NCI-H1417 treated with DMSO at 0.1 percent for 48 hours (cell line): Measurements from ENCODE around the gene PLRG1.
A peak's percentile ranks its signal among the peaks of the same experiment; 100 is the strongest.
"Not testable (repeated sequence)": the region's sequence is repeated elsewhere in the genome, so short reads cannot be mapped to it uniquely, and the experiment has no call there.

Experiments used
- DNase-seq: peaks from one replicate; lab custom pipeline; 2025; lab: John Stamatoyannopoulos, UW

Gene PLRG1

DNA sequence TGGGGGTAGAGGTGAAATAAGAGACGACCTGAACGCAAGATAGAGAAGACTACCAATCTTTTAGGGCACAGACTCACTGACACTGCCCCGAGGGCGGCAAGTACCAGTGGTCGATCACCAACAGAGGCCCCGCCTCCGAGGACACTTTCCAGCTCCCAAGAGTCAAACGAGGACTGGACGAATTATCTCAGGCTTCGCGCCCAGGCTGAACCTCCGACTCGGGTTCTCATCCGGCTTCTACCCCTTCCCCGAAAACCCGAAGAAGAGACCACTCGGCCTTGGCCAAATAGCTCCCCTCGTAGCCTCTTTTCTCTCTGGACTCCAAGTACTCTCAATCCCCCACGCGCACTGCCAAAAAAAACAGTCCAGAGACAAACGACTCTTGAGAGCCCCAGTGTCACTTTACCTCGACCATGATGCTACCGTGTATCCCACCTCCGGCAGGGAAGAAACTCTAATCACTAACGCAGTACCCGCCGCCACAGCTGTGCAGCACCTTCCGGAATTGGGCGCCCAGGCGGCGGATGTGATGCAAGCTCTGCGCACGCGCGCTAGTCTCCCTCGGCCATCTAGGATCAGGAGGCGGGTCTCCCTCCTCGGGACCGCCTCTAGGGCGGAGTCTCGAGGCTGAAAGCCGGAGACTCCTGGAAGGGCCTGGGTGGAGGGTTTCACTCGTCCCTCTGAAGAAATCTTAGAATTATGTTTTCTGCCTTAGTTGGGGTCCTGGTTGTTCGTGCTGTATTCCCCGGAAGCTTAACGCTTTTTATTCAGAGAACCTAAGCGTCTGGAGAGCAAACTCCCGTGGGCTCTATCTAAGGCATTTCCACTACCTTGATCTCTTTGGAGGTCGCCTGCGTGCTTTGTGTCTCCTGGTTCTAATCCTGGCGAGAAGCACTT lies at the start of gene PLRG1:
Gene PLRG1 (minus strand): TSS at position 507 of the 897 bp plus-strand sequence. CDS start 92 bp downstream, at position 415.
- DNase-seq = peak; percentile 52

DNA sequence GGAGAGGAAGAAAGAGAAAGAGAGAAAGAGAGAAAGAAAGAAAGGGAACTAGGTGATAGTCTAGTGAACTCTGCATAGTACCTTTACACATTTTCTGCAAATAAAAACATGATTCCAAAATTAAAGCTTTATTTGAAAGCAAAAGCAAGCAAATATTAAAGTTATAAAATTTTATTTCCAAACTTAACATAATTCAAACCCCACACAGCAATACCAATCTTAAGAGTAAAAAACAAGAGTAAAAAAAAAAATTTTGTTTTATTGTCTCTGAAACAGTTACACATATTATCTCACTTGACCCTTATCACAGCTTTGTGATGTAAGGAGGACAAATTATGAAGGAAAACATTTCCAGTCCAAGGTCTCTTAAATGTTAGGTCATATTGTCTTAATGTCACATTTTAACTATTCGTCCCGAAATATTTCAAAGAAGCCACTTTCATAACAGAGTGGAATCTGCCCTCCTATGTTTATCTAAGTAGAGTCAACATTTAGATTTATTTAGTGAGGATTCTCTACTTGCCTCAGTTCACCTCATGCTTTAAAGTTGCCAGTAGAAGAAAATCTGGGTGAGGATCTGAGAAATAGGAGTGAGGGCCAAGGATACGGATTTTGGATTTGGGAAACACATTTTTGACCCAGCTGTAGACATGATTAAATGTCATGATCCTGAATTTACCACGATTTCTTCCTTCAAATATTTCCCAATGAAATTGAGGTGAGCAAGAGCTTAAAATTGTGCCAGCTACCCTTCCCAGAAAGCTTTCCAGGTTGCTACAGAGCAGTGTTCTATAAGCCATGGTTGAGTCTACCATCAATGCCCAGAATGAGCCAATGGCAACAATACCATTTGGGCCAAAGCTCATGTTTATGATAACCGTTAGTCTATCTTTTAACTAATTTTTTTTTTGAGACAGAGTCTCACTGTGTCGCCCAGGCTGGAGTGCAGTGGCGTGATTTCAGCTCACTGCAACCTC lies 47.9 kb upstream of the PLRG1 start:
- DNase-seq = no peak

DNA sequence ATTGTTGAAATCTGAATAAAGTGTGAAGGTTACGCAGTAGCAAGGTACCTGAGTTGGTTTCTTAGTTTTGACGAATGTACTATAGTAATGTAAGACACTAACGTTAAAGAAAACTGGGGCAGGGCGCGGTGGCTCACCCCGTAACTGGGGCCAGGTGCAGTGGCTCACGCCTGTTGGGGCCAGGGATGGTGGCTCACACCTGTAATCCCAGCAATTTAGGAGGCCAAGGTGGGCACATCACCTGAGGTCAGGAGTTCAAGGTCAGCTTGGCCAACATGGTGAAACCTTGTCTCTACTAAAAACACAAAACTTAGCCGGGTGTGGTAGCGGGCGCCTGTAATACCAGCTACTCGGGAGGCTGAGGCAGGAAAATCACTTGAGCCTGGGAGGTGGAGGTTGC lies 47.1 kb upstream of the PLRG1 start:
- not testable (repeated sequence) for DNase-seq

DNA sequence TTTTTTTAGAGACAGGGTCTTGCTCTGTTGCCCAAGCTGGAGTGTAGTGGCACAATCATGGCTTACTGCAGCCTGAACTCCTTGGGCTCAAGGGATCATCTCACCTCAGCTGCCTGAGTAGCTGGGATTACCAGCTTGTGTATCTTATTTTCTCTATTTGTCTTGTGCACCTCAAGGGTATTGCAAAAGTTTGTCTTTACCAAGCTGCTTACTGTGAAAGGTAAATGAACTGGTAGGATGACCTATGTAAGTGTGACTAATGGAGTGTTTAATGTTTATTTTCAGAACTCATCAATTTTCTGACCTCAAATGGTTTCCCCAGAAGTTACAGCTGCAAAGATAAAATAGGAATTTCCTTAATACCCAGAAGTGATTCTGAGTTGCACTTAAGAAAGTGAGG lies 45.6 kb upstream of the PLRG1 start:
- no peak for DNase-seq

DNA sequence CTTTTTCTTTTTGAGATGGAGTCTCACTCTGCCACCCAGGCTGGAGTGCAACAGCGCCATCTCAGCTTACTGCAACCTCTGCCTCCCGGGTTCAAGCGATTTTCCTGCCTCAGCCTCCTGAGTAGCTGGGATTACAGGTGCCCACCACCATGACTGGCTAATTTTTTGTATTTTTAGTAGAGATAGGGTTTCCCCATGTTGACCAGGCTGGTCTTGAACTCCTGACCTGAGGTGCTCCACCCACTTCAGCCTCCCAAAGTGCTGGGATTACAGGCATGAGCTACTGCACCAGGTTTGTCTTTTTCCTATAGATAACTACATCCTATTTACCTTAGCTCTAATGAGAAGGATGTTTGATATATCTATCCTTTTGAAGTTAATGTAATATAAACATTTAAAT lies 44.1 kb upstream of the PLRG1 start:
- DNase-seq = not testable (repeated sequence)

DNA sequence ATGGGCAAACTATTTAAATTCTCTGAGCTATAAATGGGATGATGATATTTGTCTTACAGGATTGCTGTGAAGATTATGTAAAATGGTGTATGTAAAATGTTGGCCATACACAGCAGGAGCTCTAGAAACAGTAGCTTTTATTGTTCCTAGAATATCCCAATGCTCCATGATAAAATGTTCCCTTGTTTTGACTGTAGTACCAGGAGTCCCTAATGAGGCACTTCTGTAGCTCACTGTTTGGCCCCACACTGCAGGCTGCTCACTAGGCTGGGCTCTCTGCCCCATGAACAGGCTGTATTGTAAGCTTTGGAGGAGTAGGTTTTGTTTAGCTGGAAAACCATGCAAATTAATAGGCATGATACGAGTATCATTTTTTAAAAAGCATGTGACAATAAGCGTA lies 43.7 kb upstream of the PLRG1 start:
- no peak for DNase-seq

DNA sequence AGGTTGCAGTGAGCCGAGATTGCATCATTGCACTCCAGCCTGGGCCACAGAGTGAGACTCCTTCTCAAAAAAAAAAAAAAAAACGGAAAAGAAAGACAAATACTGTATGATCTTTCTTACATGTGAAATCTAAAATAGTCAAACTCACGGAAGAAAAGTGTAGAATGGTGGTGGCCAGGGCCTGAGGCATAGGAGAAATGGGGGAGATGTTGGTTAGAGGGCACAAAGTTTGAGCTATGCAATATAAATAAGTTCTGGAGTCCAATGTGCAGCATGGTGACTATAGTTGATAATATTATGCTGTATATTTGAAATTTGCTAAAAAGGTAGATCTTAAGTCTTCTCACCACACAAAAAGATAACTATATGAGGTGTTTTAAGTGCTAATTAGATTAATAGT lies 41.7 kb upstream of the PLRG1 start:
- no peak for DNase-seq

DNA sequence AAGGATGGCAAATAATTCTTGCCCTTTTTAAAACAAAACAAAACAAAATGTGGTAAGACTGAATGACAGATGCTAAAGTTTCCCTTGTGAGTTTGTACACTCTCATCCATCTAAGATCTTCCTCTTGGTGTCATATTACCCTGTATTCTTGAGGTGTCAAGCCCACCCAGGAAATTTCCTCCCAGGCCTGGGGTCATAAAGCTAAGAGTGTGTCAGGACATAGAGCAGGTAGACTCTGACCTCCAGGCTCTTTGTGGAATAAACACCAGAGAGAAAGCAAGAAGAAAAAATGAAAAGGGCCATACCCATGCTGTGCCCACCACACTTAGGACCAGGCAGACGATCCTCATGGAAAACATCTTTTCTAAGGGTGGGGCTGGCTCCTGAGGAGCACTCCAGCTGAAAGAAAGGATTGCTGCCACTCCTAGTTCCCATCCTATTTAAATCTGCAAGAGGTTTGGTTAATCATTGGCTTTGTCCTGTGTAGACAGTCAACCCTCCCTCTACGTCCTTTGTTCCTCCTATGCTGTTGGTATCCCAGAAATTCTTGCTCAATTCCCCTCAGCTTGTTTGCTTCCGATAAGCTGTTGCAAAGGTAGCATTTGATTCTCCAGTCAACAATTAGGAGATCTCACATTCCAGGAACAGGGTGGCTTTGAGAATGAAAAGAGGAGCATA lies 40.3 kb upstream of the PLRG1 start, which contains the start of gene FGA:
Gene FGA (minus strand): TSS at position 414 of the 678 bp plus-strand sequence. CDS start 55 bp downstream, at position 359.
- DNase-seq = no peak

DNA sequence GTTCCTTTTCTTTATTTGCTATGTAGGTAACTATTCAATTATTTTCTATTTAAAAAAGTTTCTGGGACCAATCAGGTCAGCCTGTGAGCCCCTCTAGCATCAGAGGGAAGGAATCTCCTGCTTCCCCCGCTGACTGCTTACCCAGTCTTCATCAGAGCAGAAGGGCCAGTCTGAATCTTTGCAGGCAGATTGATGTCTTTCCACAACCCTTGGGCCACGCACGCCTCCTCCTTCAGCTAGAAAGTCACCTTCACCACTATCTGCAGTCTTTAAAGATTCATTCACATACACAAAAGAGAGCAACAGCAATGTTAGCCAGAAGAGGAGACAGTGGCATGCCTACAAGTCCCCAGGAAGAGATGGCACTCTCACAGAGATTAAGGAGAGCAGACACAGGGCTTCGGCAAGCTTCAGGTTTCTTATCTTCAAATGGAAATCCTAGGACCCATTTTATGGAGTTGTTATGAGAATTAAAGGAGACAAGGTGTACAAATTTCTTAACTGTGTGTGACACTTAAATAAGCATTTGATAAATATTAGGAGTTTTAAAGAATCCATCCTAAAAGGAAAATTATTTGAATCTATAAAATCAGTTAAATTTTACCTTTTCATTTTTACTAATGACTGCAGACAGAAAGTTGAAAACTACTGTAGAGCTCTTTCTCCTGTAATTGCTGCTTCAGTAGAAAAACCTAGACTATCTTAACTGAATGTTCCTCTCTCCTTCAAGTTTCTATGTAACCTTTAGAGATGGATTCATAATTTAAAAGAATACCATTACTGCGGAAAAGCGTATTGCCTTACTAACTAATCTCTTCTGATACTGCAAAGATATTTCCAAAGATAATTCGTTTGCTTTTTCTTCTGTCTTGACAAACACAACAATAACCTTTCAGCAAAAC lies 39.3 kb upstream of the PLRG1 start:
- no peak for DNase-seq

DNA sequence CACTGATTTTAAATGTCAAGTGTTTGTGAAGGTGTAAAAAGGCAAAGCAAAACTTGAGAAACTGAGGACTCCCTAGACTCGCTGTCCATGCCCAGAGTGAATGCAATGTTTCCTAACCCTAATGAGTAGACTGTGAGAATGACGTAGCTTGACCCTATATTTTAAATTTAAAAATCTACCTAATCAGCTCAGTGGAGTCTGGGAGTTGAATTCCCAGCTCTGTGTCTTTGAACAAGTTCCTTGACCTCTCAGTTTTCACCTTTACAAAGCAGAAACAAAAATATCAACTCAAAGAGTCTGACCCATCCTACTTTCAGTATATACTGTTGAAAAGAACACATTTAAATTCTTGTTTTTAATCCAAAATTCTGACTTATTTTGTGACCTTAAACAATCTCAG lies 38.0 kb upstream of the PLRG1 start:
- no peak for DNase-seq

DNA sequence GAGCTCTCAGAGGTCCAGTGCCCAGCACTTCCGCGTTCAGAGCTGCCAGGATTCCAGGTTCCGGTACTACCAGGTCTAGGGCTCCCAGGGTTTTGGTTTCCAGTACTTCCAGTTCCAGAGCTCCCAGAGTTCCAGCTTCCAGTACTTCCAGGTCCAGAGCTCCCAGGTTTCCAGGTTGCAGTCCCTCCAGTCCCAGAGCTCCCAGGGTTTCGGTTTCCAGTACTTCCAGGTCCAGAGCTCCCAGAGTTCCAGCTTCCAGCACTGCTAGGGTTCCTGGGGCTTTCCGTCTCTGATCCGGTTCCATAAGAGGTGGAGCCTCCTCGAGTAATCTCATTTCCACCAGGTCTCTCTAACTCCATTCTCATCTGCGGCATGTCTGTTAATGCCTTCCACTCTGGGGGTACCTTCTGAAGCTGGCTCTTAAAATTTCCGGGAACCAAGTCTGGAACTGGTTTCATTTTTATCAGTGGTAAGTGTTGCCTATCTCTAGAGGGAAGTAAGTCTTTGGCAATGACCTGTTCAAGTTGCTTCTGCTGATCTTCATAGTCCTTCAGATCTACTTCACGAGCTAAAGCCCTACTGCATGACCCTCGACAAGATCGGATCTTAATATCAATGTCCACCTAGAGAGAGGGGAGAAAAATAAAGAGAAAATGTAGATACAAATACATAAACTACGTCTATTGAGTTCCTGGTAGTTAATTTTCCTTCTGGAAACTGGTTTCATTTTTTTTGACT lies 36.3 kb upstream of the PLRG1 start:
- DNase-seq = no peak

DNA sequence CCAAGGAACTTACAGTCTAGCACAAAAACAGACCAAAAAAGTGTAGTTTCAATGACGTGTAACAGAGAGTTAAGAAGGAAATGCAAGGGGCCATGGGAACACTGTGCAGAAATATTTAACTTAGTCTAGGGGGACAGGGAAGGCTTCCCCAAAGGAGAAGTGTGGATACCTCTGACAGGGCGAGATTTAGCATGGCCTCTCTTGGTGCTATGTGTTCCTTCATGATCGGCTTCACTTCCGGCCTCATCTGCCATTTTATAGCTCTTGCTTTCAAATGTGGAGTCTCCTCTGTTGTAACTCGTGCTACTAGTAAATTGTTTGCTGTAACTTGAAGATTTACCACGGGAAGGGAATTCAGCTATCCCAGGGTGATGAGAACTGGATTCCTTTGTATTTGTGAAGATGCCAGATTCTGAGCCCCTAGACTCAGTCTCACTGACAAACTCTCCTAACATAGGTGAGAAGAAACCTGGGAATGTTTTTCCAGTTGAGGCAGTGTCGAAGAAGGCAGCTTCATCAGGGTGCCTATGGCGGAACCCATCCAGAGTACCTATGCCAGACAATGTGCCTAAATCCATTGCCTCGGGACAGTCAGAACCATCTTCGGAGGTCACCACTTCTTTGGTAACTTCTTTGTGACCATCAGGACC lies 35.3 kb upstream of the PLRG1 start:
- DNase-seq = no peak

DNA sequence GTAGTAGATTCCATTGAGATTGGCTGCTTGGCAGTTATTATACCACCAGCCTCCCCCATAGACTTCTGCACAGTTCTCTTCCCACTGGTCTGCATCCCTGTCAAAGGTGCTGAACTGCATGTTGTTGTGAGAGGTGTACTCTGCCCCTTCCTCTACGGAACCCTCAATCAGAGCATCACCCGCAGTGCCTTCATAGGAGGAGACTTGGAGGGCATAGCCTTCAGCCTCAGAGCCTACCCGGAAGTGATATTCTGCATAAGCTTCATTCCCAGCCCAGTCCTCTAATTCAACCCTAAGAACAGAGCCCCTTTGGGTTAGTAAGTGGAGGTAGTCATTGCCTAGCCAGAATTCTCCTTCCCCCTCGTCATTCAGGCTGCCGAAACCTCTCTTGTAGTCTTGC lies 34.1 kb upstream of the PLRG1 start:
- no peak for DNase-seq

DNA sequence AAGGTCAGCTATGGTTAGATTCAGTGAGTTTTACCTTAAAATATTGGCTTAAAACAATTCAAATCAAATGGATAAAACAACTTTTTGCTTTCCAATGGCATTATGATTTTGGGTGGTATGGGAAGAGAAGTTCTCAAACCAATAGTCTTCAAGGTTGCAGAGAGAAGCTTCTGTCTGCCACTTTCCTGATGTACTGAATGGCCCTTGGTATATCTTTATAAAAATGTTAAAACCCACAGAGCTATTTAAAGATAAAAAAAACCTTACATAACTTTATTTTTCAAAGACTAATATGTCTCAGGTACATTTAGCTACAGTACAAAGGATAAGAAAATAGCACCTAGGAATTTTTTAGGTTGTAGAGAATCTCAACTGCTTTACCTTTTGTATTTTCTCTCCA lies 33.5 kb upstream of the PLRG1 start:
- DNase-seq = no peak

DNA sequence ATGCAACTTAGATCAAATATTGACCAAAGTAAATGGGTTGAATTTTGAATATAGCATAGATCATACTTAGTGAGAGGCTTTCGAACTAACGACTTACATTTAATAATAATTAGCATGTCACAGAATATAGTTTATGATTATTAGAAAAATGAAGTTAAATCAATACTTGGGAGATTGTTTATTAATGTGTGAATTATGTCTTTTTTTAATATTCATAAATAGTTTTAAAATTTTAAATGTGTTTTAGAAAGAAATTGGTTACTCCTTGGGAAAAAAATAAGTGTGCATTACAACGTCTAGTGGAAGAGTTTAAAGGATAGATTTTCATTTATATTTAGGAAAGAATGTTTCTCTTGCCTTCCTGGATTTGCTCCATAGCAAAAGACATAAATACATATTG lies 33.0 kb upstream of the PLRG1 start:
- DNase-seq = no peak

DNA sequence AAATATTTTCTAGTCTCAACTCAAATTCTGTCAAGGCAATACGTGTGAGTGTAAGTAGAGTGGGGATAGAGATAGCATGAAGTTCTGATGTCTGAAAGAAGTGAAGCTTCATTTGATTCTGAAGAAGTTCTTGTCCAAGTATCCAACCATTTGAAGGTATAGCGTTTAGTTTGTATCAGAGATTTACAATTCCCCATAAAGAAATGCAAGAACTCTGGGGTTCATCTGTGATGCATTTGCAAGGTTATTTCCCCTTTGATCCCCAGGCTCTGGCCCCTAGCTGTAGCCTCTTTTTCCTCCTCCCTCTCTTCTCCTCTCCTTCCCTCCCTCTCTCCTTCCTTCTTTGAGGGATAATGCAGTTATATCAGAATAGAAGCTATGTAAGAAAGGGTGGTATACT lies 32.5 kb upstream of the PLRG1 start:
- no peak for DNase-seq

DNA sequence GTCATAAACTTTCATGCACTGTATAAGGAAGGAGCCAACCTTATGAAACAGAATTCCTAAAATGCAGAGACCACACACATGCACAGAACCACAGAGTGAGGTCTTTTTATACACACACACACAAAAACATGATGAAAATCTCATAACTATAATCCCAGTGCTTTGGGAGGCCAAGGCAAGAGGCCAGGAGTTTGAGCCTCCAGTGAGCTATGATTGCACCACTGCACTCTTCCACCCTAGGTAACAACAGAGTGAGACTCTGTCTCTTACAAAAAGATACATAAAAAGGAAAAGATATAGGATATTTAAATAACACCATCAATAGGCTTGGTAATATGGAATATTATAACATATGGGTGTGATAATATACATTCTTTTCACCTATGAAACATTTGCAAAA lies 29.7 kb upstream of the PLRG1 start:
- DNase-seq = no peak

DNA sequence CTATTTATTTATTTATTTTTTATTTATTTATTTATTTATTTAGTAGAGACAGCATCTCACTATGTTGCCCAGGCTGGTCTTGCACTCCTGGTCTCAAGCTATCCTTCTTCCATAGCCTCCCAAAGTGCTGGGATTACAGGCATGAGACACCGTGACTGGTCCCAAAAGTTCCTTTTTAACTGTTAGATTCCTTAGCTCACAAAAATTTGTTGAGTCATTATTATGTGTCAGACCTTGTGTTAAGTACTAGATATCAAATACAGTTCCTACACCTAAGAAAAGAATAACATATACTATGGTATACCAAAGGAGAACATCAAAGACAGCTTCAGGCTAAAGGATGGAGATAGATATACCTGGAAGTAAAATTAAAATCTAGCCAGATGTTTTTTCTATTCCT lies 28.7 kb upstream of the PLRG1 start:
- no peak for DNase-seq

DNA sequence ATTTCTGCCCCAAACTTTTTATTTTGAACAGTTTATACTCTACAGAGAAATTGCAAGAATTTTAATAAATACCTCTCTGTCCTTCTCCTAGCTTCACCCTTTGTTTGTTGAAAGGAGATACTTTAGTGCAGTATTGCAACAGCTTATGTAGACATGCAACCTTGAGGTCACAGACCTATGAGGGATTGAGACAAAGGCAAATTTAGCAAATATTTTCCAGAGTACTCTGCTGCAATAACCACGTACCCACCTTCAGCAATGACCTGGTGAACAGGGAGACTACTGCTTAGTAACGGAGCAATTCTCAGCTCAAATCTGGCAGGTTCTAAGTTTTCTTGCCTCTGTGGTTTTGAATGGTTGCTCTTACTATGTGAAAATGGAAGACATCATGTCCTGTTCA lies 27.1 kb upstream of the PLRG1 start:
- no peak for DNase-seq

DNA sequence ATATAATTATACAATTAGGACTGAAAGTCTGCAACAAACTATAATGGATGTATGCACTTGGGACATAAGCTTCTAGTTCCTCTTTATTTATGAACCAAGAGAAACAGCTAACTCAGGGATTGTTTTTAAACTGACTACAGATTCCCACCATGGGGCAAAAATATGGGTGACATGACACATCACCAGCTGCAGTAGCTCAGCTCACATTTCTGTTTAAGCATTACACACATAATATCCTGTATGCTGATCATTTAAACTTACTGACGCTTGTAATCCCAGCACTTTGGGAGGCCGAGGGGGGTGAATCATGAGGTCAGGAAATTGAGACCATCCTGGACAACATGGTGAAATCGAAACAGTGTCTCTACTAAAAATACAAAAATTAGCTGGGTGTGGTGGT lies 24.1 kb upstream of the PLRG1 start:
- DNase-seq = no peak
